IPS DF 4.7 (cell line): Measurements from ENCODE around the gene NKD2.

ENCODE experiments used
- DNase-seq: peaks from one replicate; pipeline ENCODE4 v3.0.0-alpha.2; 2013; ENCODE audit warnings: low spot score; ENCODE audit errors: extremely low read depth

NKD2 gene

GRCh38 chr5:1041225-1042143 lies 32.9 kb downstream of the NKD2 start:
- no peak for DNase-seq

- DNase-seq = no peak
Measured at GRCh38 chr5:1042626-1043025, 34.0 kb downstream of the NKD2 start.

GRCh38 chr5:1043327-1043726 lies 34.7 kb downstream of the NKD2 start:
- DNase-seq = no peak

GRCh38 chr5:1044117-1044516 lies 35.5 kb downstream of the NKD2 start:
- no peak for DNase-seq

GRCh38 chr5:1045960-1046560 lies 37.5 kb downstream of the NKD2 start:
- DNase-seq = no peak

- DNase-seq = no peak
Measured at GRCh38 chr5:1047332-1047965, 38.8 kb downstream of the NKD2 start.

- no peak for DNase-seq
Measured at GRCh38 chr5:1048162-1048721, 39.6 kb downstream of the NKD2 start.

GRCh38 chr5:1048861-1049838 lies 40.5 kb downstream of the NKD2 start:
- DNase-seq = no peak

- DNase-seq = no peak
Measured at GRCh38 chr5:1050423-1051365, 42.1 kb downstream of the NKD2 start.

- DNase-seq = no peak
Measured at GRCh38 chr5:1051366-1051720, 42.7 kb downstream of the NKD2 start.

- DNase-seq = no peak
Measured at GRCh38 chr5:1052076-1052475, 43.5 kb downstream of the NKD2 start.

- DNase-seq = no peak
Measured at GRCh38 chr5:1052641-1053390, 44.2 kb downstream of the NKD2 start.

GRCh38 chr5:1053391-1054017 lies 44.9 kb downstream of the NKD2 start:
- DNase-seq = no peak

GRCh38 chr5:1054018-1054798 lies 45.6 kb downstream of the NKD2 start:
- no peak for DNase-seq

GRCh38 chr5:1054799-1055775 lies 46.5 kb downstream of the NKD2 start:
- no peak for DNase-seq

GRCh38 chr5:1055896-1056610 lies 47.5 kb downstream of the NKD2 start:
- DNase-seq = no peak
